DMS53 (cell line): ENCODE data around the gene SPON1.
A peak's percentile ranks its signal among the peaks of the same experiment; 100 is the strongest.
"Not testable (repeated sequence)": the region's sequence is repeated elsewhere in the genome, so short reads cannot be mapped to it uniquely, and the experiment has no call there.

Experiments
- DNase-seq: peaks from one replicate; lab custom pipeline; 2025; lab: John Stamatoyannopoulos, UW

SPON1 gene

GRCh38 chr11:14275076-14275475, 312.6 kb downstream of the SPON1 start:
- DNase-seq: no peak

- not testable (repeated sequence) for DNase-seq
Observed at GRCh38 chr11:14278869-14279268, 316.3 kb downstream of the SPON1 start.

- DNase-seq: peak; percentile 32
Observed at GRCh38 chr11:14288189-14288935, 325.8 kb downstream of the SPON1 start.

- DNase-seq: peak; percentile 20
Observed at GRCh38 chr11:14290422-14290821, 327.9 kb downstream of the SPON1 start.

- no peak for DNase-seq
Observed at GRCh38 chr11:14299921-14300320, 337.4 kb downstream of the SPON1 start.

- DNase-seq: peak; percentile 83
Observed at GRCh38 chr11:14300661-14301304, 338.3 kb downstream of the SPON1 start.

GRCh38 chr11:14304601-14305000, 342.1 kb downstream of the SPON1 start:
- DNase-seq: no peak

- DNase-seq: no peak
Observed at GRCh38 chr11:14305649-14306048, 343.1 kb downstream of the SPON1 start.

- no peak for DNase-seq
Observed at GRCh38 chr11:14306481-14306880, 344.0 kb downstream of the SPON1 start.

- DNase-seq: peak; percentile 73
Observed at GRCh38 chr11:14308114-14308896, 345.8 kb downstream of the SPON1 start.

GRCh38 chr11:14308897-14309387, 346.4 kb downstream of the SPON1 start:
- DNase-seq: no peak

- no peak for DNase-seq
Observed at GRCh38 chr11:14309425-14310192, 347.1 kb downstream of the SPON1 start.

- no peak for DNase-seq
Observed at GRCh38 chr11:14310679-14311078, 348.2 kb downstream of the SPON1 start.

GRCh38 chr11:14312736-14313438, 350.4 kb downstream of the SPON1 start:
- DNase-seq: no peak

- no peak for DNase-seq
Observed at GRCh38 chr11:14314127-14314526, 351.6 kb downstream of the SPON1 start.

GRCh38 chr11:14315130-14315529, 352.6 kb downstream of the SPON1 start:
- DNase-seq: no peak
